HG02763 (cell line): ENCODE data around the gene BACH2.
A peak's percentile ranks its signal among the peaks of the same experiment; 100 is the strongest.
"Not testable (repeated sequence)": the region's sequence is repeated elsewhere in the genome, so short reads cannot be mapped to it uniquely, and the experiment has no call there.

Experiments
- ATAC-seq: cut with Tn5 transposase; IDR thresholded peaks from one replicate; pipeline ENCODE4 v1.9.1; 2021; ENCODE audit warnings: mild to moderate bottlenecking, moderate library complexity; ENCODE audit not compliant: unreplicated experiment

BACH2 gene

GRCh38 chr6:90282265-90282664, 14.4 kb downstream of the BACH2 start:
- ATAC-seq, result not testable (repeated sequence)

- no peak for ATAC-seq
Observed at GRCh38 chr6:90278129-90278528, 18.5 kb downstream of the BACH2 start.

DNA sequence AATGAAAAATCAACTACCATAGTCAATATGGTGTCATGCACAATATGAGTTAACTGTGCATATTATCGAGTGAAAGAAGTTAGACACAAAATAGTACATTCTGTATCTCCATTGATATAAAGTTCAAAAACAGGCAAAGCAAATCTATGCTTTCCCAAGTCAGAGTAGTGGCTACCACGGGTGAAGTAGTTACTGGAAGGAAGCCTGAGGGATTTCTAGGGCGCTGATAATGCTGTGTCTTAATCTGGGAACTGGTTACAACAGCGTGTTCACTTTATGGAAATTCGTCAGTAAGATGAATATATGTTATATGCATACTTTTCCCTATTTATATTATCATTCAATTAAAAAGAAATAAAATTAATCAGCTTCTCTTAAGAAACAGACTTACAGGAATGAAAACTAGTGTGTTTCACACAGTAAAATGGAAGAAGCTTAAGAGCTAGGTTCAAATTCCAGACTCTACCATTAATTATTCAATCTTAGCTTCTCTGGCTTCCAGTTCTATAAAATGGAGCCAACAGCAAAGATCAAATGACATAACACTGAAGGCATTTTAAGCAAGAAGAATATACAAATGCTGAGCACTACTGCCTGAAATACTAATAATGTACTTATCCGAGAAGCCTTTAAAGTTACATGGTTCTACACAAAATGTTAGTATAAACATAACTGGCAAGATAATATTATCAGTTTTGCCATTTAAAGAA, 19.2 kb downstream of the BACH2 start:
- ATAC-seq, result no peak

DNA sequence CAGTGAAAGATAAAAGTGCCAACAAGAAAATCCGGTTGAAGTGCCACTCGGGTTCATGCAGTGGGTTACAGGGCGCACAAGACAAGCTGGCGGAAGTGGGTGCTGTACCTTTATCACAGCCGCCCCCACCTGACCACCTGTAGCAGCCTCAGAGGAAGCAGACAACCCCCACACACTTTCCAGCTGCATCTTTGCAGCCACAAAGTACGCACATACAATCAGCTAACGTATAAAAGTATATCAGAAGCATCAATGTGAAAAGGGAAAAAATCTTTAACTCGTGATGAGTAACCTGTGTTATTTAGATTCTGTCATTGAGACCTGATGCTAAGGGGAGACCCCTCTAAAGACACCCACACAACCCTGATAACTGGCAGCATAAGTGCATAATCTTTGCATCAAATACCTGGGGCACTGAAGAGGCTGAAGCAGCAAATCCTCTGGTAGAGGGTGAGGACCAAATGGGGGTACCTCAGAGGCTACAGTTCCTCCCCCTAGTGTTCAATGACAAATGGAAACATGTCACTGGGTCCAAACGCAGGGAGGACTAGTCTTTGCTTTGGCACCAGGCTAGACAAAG, 22.1 kb downstream of the BACH2 start:
- no peak for ATAC-seq

GRCh38 chr6:90273863-90274262, 22.8 kb downstream of the BACH2 start:
- ATAC-seq, result no peak

- ATAC-seq, result no peak
Observed at GRCh38 chr6:90272895-90273294, 23.7 kb downstream of the BACH2 start.

DNA sequence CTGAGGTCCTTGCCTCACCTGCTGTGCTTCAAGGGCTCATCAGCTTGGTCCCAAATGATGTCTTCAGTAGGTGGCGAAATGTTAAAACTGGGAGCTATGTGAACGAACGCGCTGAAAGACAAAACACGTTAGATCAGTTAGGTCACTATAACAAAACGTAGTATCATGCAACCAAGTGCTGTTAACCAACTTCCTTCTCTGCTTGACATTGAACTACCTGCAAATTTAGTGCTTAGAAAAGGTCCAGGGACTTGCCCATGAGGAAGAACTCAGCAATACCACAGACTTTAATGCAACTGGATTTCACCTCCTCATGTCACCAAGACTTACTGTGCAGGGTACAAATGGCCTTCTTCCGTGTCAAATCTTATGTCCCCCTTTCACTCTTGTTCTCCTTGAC, 24.8 kb downstream of the BACH2 start:
- ATAC-seq, result no peak

GRCh38 chr6:90269334-90269733, 27.3 kb downstream of the BACH2 start:
- ATAC-seq, result no peak

DNA sequence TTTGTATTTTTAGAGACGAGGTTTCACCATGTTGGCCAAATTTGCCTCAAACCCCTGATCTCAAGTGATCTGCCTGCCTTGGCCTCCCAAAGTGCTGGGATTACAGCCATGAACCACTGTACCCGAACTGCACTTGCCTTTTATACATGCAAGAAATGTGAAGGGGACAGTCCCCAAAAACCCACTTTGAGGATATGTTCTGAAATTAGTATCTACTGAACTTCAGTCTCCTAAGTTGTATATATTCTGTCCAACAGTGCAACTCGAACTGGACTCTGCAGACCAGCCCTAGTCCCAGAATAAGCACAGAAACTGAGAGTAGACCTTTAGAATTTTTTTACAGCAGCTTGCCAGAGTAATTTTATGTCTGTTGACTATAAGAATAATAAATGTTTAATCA, 28.5 kb downstream of the BACH2 start:
- ATAC-seq, result no peak

GRCh38 chr6:90266905-90267621, 29.6 kb downstream of the BACH2 start:
- no peak for ATAC-seq

- no peak for ATAC-seq
Observed at GRCh38 chr6:90264561-90264960, 32.1 kb downstream of the BACH2 start.

- no peak for ATAC-seq
Observed at GRCh38 chr6:90263633-90264032, 33.0 kb downstream of the BACH2 start.

DNA sequence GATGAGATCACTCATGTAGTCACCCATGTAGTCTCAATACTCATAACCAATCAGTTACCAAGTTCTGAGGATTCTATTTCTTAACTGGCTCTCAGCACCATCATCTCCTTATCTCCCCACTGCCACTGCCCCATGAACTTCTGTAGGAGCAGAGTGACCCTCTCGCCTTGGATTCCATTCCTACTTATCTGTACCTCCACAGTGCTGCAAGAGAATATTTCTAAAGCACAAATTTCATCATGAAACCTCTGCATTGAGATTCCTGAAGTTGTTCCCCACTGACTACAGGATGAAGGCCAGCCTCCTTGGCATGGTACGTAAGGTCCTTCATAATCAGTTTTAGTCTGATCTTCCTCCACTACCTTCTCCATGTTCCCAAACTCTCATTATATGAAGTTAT, 34.8 kb downstream of the BACH2 start:
- ATAC-seq, result no peak

DNA sequence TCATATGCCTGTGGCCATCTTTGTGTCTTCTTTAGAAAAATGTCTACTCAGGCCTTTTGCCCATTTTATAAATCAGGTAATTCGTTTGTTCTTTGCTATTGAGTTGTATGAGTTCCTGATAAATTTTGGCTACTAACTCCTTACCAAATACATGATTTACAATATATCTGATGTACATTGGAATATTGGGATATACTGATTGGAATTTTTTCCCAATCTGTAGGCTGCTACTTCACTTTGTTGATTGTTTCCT, 39.2 kb downstream of the BACH2 start:
- no peak for ATAC-seq

DNA sequence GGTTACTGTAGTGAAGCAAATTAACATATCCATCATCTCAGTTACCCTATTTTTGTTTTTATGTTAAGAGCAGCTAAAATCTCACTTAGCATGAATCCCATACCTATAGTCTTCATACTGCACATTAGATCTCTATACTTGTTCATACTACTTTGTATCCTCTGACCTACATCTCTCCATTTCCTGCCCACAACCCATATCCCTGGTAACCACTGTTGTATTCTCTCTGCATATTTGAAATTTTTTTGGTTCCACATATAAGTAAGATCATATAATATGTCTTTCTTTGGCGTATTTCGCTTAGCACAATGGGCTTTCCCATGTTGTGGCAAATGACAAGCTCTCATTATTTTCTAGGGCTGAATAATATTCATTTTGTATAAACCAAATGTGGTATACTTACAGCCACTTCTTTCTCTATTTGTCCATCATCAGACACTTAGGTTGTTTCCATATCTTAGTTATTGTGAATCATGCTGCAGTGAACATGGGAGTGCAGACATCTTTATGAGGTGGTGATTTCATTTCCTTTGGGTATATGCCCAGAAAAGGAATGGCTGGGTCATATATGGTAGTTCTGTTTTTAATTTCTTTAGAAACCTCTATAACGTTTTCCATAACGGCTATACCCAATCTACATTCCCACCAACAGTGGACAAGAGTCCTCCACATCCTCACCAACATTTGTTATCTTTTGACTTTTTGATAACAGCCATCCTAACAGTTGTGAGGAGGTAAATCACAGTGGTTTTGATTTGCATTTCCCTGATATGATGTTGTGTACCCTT, 39.8 kb downstream of the BACH2 start:
- no peak for ATAC-seq

DNA sequence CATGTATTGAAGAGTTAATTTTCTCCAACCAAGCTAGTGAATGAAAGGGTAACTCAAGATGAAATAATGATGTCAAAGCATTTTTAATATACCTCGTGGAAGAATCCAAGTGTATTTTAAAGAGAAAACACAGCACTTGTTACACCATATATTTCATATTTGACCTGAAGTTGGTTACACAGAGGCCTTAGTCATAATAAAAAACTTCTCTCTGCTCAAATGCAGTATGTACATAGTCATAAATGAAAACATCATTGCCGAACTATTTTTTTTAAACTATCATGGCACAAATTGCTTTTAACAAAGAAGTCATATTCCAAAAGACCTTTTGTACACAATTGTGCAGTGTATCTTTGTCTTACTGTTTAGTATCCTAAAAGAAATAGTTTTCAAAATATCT, 43.0 kb downstream of the BACH2 start:
- ATAC-seq, result no peak

DNA sequence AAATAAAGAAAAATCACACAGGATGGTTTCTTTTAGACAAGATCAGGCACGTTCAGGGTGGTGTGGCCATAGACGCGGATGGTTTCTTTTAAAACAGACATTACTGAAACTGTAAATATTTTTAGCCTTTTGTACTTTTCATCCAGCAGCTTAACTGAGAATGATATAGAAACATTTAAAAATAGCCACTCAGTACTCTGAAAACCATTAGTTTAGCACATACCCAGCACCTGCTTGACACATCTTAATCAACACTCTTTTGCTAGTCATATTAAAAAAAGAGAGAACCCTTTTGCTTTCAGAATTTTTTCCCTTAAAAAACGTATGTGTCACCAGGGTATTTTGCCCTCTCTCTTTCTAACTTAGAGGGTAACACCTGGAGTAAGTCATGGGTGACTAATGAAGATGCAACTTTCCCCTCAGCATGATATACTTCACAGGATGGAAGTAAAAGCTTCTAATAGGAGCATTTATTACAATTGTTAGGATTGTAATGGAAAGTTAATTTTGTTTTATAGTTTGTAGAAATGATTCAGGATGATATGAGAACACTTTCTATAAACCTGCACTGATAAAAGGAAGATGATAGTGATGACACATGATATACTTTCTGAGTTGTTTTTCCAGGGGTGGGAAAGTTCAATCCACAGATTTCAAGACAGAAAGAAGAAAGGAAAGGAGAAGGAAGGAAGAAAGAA, 45.2 kb downstream of the BACH2 start:
- peak; percentile 95 for ATAC-seq

GRCh38 chr6:90250405-90250804, 46.2 kb downstream of the BACH2 start:
- no peak for ATAC-seq

DNA sequence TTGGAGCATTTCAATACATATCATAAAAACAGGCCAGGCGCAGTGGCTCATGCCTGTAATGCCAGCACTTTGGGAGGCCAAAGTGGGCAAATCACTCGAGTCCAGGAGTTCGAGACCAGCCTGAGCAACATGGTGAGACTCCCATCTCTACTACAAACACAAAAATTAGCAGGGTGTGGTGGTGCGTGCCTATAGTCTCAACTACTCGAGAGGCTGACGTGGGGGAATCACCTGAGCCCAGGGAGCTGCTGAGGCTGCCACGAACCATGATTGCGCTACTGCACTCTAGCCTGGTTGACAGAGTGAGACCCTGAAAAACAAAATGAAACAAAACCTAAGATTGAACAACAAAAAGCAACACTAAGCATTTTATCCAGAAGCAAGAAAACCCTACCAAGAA, 47.2 kb downstream of the BACH2 start:
- ATAC-seq, result no peak

DNA sequence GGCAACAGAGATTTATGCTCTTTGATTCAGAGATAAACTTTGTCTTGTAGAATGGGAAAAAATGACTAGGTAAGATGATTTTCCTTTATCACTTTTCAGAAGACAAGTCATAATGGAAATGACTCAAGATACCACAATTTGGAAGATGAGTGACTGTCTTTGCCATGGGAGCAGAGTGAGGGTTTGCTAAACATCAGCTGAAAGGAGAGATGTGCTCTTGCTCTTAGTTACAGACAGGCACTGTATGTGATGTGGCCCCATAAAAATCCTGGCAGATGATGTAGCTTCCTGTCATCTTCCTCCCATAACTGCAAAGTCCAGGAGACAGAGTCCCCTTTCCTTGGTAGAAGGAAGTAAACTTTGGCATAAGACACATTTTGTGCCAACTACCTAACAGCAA, 47.6 kb downstream of the BACH2 start:
- ATAC-seq, result no peak

DNA sequence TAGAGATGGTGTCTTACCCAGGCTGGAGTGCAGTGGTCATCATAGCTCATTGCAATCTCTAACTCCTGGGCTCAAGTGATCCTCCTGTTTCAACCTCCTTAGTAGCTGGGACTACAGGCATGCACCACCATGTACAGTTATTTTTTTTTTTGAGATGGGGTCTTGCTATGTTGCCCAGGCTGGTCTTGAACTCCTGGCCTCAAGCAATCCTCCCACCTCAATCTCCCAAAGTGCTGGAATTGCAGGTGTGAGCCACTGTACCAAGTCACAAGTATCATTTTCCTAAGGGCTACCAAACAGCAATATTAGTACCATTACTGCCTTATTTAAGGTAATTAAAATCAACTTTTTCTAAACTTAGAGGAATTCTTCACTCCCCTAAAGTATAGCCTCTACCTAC, 49.4 kb downstream of the BACH2 start:
- ATAC-seq, result no peak
